ENCODE results near the gene SLC25A21. TPM values are rescaled to one million over a fixed set of nuclear protein-coding genes. Genes with fewer than 3 reads are reported as not detected.
"Not testable (repeated sequence)": the region's sequence is repeated elsewhere in the genome, so short reads cannot be mapped to it uniquely, and the experiment has no call there.

Gene SLC25A21
- total RNA-seq, 4 donors from 2014 or later = 0.39 to 3.3 (median 1.2) TPM

GRCh38 chr14:37078131-37078530, 94.3 kb downstream of the SLC25A21 start:
- H3K4me1 ChIP-seq = no peaks in the 10 kb centered on the region
- intact Hi-C loops (cut with DNase I) = no loop called here
- DNase-seq (ENCODE audit: extremely low spot score) = no peak
- H3K4me3 ChIP-seq = no peak overlapping the region
- WGBS = 50% methylated on average over 2 of the region's 2 CpGs
- TF ChIP-seq EP300 (IDR thresholded peaks at IDR 0.05) = no peak
- H3K36me3 ChIP-seq = no peaks in the 10 kb centered on the region
- H3K27ac ChIP-seq (replicated peaks in 1 of 4) = no peak overlapping the region
- H3K27me3 ChIP-seq = no peaks in the 10 kb centered on the region
- no peaks in the 10 kb centered on the region for H3K9me3 ChIP-seq

GRCh38 chr14:37074320-37074719, 98.1 kb downstream of the SLC25A21 start:
- 62% methylated on average over 4 of the region's 4 CpGs for WGBS
- H3K27ac ChIP-seq (replicated peaks in 1 of 4); DNase-seq (ENCODE audit: extremely low spot score); intact Hi-C loops (cut with DNase I); H3K4me3 ChIP-seq; H3K9me3 ChIP-seq; H3K27me3 ChIP-seq; H3K4me1 ChIP-seq; H3K36me3 ChIP-seq: not testable (repeated sequence)

DNA sequence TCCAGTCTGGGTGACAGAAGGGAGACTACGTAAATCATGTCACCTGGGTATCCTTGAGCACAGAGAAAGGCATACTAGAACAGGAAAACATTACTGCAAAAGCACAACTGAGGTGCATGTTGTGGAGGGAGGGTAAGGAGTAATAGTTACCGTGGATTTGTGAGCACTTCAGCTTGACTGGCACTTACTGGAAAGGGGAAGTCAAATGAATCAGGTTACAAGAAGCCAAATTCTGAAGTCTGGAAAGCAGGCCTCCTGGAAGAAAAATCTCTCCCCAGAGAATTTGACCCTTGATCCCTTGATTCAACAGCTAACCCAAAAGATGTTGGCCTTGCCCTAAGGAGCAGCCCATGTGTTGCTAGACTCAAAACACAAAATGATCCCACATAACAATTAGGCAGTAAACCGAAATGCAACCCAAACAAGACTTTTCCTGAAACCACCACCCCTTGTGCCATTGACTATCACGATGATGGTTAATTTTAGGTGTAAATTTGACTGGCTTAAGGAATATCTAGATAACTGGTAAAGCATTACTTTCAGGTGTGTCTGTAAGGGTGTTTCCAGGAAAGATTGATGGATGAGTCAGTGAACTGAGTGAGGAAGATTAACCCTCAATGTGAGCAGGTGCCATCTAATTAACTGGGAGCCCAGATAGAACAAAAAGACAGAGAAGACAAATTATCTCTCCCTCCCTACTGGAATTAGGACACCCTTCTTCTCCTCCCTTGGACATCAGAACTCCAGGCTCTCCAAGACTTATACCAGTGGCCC, 108.8 kb downstream of the SLC25A21 start:
- Histone ChIP-seq H3K4me1 (no peaks in the 10 kb centered on the region), H3K4me3 (no peak overlapping the region), H3K36me3 (no peaks in the 10 kb centered on the region), H3K9me3 (no peaks in the 10 kb centered on the region), H3K27ac (replicated peaks in 1 of 4) (no peak overlapping the region), H3K27me3 (no peaks in the 10 kb centered on the region)
- intact Hi-C loops (cut with DNase I) = no loop called here
- TF ChIP-seq POLR2A (IDR thresholded peaks at IDR 0.05; ENCODE audit: low read depth) (no peak), EP300 (IDR thresholded peaks at IDR 0.05) (no peak)
- no peak for DNase-seq (ENCODE audit: extremely low spot score)
- WGBS = 83% methylated on average over 4 of the region's 4 CpGs

DNA sequence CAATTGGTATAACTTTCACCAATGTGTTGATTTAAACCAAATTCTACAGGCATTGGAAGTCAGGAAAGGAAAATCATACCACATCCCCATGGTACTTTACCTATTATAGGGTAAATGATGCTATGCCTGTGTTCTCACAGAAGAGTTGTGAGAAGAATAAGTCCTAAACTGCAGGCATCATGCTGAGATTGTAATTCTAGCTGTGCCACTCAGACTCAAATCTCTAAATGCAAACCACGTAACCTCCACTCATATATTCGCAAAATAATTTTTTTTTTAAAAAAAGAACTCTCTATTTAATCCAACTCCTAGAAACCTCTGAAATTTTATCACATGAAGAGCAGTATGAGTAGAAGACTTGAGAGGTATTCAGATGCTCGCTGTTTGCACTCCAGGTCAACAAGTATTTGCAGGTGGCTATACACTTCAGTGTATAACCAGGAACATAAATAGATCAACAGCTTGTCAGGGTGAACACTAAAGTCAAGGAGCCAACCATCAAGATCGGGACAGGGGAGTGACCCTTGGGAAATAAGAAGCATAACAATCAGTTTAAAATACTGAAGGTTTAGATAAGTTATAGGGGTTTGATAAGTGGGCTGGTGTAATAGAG, 110.1 kb downstream of the SLC25A21 start:
- Histone ChIP-seq H3K27ac (replicated peaks in 1 of 4) (no peak overlapping the region), H3K27me3 (no peaks in the 10 kb centered on the region), H3K4me3 (no peak overlapping the region), H3K9me3 (no peaks in the 10 kb centered on the region), H3K36me3 (no peaks in the 10 kb centered on the region), H3K4me1 (no peaks in the 10 kb centered on the region)
- DNase-seq (ENCODE audit: extremely low spot score) = no peak
- 92% methylated on average over 4 of the region's 4 CpGs for whole genome bisulfite sequencing
- intact Hi-C loops (cut with DNase I) = no loop called here
- no peak for TF ChIP-seq POLR2A (IDR thresholded peaks at IDR 0.05; ENCODE audit: low read depth)
- TF ChIP-seq, protein P1, sequence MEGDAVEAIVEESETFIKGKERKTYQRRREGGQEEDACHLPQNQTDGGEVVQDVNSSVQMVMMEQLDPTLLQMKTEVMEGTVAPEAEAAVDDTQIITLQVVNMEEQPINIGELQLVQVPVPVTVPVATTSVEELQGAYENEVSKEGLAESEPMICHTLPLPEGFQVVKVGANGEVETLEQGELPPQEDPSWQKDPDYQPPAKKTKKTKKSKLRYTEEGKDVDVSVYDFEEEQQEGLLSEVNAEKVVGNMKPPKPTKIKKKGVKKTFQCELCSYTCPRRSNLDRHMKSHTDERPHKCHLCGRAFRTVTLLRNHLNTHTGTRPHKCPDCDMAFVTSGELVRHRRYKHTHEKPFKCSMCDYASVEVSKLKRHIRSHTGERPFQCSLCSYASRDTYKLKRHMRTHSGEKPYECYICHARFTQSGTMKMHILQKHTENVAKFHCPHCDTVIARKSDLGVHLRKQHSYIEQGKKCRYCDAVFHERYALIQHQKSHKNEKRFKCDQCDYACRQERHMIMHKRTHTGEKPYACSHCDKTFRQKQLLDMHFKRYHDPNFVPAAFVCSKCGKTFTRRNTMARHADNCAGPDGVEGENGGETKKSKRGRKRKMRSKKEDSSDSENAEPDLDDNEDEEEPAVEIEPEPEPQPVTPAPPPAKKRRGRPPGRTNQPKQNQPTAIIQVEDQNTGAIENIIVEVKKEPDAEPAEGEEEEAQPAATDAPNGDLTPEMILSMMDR (IDR thresholded peaks at IDR 0.05) = no peak

DNA sequence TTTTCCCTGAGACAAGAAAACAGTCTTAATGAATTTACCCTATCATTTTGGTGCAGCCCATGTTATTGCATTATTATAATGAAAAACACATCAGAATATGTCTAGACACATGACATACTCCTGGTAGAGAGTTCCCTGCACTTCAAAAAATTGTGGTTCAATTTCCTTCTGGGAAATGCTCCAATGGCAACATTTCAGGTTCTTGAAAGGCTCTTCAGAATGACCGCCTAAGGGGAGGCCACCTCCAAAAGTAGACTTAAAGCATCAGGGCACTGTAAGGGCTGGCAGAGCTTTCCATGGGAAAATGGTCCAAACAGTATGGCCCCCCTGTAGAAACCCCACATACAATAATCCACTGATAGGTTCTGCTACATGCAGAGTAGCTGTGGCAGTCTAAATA, 110.7 kb downstream of the SLC25A21 start:
- intact Hi-C loops (cut with DNase I) = no loop called here
- no peaks in the 10 kb centered on the region for H3K27me3 ChIP-seq
- TF ChIP-seq POLR2A (IDR thresholded peaks at IDR 0.05; ENCODE audit: low read depth) = no peak
- TF ChIP-seq EP300 (IDR thresholded peaks at IDR 0.05) = no peak
- no peak for TF ChIP-seq POLR2AphosphoS5 (IDR thresholded peaks at IDR 0.05)
- TF ChIP-seq, protein P1 (IDR thresholded peaks at IDR 0.05) = no peak

GRCh38 chr14:37060496-37061260, 111.7 kb downstream of the SLC25A21 start:
- no peaks in the 10 kb centered on the region for H3K36me3 ChIP-seq
- H3K4me1 ChIP-seq = no peaks in the 10 kb centered on the region
- H3K4me3 ChIP-seq = no peak overlapping the region
- H3K27me3 ChIP-seq = no peaks in the 10 kb centered on the region
- no peak for DNase-seq (ENCODE audit: extremely low spot score)
- H3K9me3 ChIP-seq = no peaks in the 10 kb centered on the region
- WGBS = 71% methylated on average over 3 of the region's 3 CpGs
- intact Hi-C loops (cut with DNase I) = no loop called here
- no peak for TF ChIP-seq POLR2AphosphoS5 (IDR thresholded peaks at IDR 0.05)
- no peak overlapping the region for H3K27ac ChIP-seq (replicated peaks in 1 of 4)

More for the DNA sequence above, 110.7 kb downstream of the SLC25A21 start:
- H3K36me3 ChIP-seq = no peaks in the 10 kb centered on the region
- 25% methylated on average over 1 of the region's 1 CpG for WGBS
- no peak overlapping the region for H3K4me3 ChIP-seq
- DNase-seq (ENCODE audit: extremely low spot score) = no peak
- H3K4me1 ChIP-seq = no peaks in the 10 kb centered on the region
- no peak overlapping the region for H3K27ac ChIP-seq (replicated peaks in 1 of 4)
- no peaks in the 10 kb centered on the region for H3K9me3 ChIP-seq
